GM12873 (cell line): ENCODE data around the gene EFCAB6.

Source experiments
- CTCF ChIP-seq: IDR thresholded peaks from 2 replicates; pipeline ENCODE4 v1.5.1; 2012; ENCODE audit warnings: low read depth, mild to moderate bottlenecking, moderate library complexity, low read length, control low read depth; ENCODE audit not compliant: insufficient read depth; ENCODE audit errors: missing control alignments

The EFCAB6 gene

GRCh38 chr22:43838571-43839307 is 26.6 kb upstream of the EFCAB6 start:
- TF ChIP-seq CTCF: no peak

DNA sequence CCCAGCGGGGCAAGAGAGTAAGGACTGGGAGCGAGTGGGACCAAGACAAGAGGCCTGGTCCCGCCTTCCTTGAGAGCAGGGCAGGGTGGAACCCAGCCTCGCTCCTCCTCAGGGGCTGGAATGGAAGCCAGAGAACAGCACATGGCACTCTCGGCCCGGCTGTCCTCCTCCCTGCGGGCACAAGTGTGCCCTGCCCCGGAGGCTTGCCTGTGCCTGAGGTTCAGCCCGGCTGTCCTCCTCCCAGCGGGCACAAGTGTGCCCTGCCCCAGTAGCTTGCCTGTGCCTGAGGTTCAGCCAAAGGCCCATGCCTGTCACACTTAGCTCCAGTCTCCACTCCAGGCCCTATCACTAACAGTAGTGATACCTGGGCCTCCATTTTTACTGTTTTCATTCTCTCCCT is 26.1 kb upstream of the EFCAB6 start:
- TF ChIP-seq CTCF: no peak

DNA sequence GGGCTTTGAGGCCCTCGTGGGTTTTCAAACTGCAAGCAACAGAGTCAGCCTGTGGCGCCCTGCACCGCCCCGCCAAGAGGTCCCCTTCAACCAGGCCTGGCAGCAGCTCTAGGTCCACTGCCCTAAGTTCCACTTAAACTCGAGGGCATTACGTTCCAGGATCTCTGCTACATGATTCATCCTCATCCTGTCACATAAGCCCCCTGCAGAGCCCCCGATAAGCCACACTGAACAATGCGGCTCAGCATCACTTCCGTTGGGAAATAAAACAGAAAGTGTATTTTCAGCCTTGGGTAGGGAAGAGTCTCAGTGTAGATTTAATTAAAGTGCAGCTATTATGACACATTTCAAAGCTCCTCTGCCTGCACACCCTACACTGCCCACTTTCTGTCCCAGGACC is 25.6 kb upstream of the EFCAB6 start:
- no peak for TF ChIP-seq CTCF

- no peak for TF ChIP-seq CTCF
Observed at GRCh38 chr22:43835736-43836135, 23.6 kb upstream of the EFCAB6 start.

GRCh38 chr22:43835166-43835565 is 23.1 kb upstream of the EFCAB6 start:
- no peak for TF ChIP-seq CTCF

DNA sequence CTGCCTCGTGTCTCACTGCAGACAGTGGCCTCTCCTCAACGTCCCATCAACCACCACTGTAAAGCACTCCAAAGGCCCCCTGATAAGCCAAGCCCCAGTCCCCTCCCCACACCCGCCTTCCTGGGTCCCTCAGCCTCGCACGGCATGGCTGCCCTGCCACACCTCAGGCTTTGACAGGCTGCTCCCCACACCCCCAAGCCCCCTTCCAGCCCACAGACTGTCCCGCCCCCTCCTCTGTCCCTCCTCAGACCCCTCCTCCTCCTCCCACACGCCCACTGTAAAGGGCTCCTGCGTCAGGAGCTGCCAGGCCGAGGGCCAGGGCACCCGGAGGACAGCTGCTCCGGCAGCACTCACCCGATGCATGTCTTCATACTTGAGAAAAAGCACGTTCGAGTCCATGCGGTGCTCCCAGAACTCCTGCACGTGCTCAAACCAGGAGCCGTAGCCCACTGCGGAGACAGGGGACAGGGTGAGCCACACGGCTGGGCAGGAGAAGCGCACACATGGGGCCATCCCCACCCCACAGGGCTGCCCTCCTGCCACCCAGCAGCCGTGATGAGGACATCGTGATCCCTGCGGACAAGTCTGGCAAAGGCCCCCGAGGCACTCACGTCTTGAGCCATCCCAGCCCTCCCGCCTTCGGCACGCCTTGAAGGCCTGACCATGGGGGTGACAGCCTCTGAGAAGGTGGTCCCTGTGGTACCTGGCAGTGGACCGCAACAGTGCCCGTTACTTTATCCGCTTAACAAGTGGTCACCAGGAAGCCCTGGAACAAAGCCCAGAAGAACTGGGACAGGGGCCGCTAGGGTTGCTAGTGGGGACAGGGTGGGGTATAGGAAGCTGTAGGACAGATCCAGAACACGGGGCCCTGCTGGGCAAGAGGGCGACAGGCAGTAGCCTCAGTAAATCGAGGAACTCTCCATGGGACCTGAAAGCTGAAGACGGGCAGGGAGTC is 21.5 kb upstream of the EFCAB6 start:
- TF ChIP-seq CTCF: no peak
